NOMO-1 (cell line): Measurements from ENCODE around the gene CLCNKB.
"Not testable (repeated sequence)": the region's sequence is repeated elsewhere in the genome, so short reads cannot be mapped to it uniquely, and the experiment has no call there.

Experiments
- DNase-seq, 2 experiments: peaks; one replicate each; lab custom pipeline; 2025; ENCODE audit not compliant: unreplicated experiment in 2 of 2; lab: John Stamatoyannopoulos, UW

CLCNKB gene

GRCh38 chr1:16029288-16029687 is 14.3 kb upstream of the CLCNKB start:
- no peak for DNase-seq

DNA sequence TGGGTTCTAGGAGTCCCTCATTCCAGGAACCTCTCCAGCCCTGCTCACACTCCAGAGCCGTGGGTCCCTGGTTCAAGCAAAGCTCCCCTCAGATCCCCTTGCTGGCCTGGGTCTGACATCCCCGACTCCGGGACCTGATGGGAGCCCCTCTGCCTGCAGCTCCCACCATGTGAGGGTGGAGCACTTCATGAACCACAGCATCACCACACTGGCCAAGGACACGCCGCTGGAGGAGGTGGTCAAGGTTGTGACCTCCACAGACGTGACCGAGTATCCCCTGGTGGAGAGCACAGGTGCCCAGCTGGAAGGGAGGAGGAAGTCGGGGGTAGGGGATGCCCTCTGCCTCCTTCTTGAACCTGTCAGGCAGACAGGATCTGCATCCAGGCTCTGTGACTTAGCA is 12.0 kb upstream of the CLCNKB start:
- no peak for DNase-seq

GRCh38 chr1:16032388-16033102 is 11.0 kb upstream of the CLCNKB start:
- peak; percentile 57 to 64 for DNase-seq

GRCh38 chr1:16033103-16033632 is 10.4 kb upstream of the CLCNKB start:
- DNase-seq = not testable (repeated sequence)

DNA sequence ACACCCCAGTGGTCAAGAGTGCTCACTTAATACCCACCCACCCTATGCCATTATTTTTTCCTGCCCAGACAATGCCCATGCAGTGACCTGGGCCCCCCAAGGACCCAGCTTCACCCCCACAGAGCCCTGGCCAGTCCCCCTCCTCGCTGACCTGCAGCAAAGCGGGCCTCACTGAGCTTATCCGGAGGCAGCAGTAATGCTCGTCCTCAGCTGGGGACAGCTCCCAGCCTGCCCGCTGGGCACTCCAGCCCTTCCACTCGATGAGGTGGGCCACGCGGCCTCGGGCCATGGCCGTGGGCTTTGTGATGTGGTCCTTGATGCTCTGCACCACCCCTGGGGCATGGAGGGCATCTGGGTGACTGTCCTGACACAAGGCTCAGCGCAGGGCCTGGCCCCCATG is 7.1 kb upstream of the CLCNKB start:
- not testable (repeated sequence) for DNase-seq

GRCh38 chr1:16038620-16038912 is 5.0 kb upstream of the CLCNKB start:
- no peak for DNase-seq

DNA sequence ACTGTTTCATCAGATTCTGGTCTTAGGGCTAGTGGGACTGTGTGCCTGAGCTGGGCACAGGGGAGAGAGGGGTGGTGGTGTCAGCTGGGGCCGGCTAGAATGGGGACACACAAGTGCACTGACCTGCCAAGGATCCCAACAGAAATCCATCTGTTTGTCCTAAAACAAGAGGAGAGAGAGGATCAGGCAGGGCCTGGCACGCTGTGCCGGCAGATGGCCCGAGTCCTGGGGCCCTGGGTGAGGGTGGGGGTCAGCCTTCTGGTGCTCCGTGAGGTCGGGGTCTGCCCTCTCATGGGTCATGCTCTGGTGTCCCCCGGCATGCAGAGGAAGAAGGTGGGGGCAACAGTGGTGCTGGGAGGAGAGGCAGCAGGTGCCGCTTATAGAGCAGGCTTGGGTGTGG is 3.7 kb upstream of the CLCNKB start:
- not testable (repeated sequence) for DNase-seq

- DNase-seq = no peak
Measured at GRCh38 chr1:16041200-16041599, 2.4 kb upstream of the CLCNKB start.

GRCh38 chr1:16042096-16042495 is 1.5 kb upstream of the CLCNKB start:
- no peak for DNase-seq

DNA sequence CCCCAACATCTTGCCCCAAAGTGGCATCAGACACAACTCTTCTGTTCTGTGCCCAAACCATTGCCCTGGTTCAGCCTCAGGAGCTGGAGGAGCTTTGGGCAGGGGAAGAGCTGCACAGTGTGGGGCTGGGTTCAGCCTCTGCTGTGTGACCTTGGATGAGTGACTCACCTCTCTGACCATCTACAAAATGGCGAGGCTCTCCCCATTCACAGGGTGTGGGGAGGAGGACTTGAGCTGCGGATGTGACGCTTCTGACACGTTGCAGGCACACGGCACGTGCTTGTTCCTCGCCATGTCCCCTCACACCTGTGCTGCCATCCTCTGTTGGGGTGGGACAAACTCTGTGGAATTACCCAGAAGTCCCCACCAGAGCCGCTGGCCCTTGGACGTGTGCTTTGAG is 928 bp upstream of the CLCNKB start:
- not testable (repeated sequence) for DNase-seq

- no peak for DNase-seq
Measured at GRCh38 chr1:16043950-16044349, 368 bp downstream of the CLCNKB start.

DNA sequence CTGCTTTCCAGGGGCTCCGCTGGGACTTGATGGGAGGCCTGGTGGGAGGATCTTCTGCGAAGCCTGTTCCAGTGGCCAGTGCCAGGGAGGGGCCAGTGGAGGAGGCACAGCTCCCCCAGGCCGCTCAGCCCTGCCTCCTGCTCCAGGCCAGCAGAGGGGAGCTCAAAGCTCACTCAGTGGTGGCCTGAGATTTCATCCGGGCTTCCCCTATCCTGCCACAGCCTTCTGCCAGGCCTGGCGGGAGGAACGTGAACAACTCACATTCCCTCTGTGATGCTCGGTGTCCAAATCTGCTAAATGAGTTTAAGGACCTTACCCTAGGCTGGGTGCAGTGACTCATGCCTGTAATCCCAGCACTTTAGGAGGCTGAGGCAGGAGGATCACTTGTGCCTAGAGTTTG is 3.3 kb downstream of the CLCNKB start:
- no peak for DNase-seq

- DNase-seq = no peak
Measured at GRCh38 chr1:16047791-16048475, 4.4 kb downstream of the CLCNKB start.

- DNase-seq = peak in 1 of 2 experiments; percentile 28
Measured at GRCh38 chr1:16048573-16049189, 5.1 kb downstream of the CLCNKB start.

- no peak for DNase-seq
Measured at GRCh38 chr1:16050328-16050727, 6.7 kb downstream of the CLCNKB start.

GRCh38 chr1:16051039-16051438 is 7.5 kb downstream of the CLCNKB start:
- DNase-seq = no peak

- DNase-seq = not testable (repeated sequence)
Measured at GRCh38 chr1:16051949-16052348, 8.4 kb downstream of the CLCNKB start.

GRCh38 chr1:16053781-16054502 is 10.4 kb downstream of the CLCNKB start:
- DNase-seq = no peak

- DNase-seq = no peak
Measured at GRCh38 chr1:16054598-16055540, 11.3 kb downstream of the CLCNKB start.
